ENCODE results near the gene ARID1B.

DNA sequence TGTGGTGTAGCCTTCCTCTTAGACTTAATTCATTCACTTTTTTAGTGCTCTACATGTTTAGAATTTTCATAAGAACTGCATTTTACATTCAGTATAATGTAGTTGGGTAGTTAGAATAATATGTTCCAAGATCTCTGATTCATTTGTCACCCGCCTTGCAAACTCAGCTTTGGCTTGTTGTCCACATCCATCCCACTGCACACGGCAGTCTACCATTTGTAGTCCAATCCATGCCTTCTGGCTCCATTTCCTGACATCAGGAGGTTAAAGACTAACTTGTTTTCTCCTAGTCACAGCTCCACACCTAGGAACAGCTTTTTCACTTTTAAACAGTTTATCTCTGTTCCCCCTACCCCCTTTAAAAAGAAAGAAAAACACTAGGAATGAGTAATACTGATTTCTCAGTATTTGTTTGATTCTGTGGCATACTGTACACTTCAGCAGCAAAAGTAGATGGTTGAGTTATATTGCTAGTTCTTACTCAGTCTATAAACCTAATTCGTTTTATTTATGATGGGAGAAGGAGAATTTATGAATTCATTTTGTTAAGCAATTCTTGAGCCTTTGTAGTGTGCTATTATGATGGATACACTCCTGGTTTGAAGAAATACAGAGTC is 180.9 kb downstream of the ARID1B start:
- TF ChIP-seq, protein P1, sequence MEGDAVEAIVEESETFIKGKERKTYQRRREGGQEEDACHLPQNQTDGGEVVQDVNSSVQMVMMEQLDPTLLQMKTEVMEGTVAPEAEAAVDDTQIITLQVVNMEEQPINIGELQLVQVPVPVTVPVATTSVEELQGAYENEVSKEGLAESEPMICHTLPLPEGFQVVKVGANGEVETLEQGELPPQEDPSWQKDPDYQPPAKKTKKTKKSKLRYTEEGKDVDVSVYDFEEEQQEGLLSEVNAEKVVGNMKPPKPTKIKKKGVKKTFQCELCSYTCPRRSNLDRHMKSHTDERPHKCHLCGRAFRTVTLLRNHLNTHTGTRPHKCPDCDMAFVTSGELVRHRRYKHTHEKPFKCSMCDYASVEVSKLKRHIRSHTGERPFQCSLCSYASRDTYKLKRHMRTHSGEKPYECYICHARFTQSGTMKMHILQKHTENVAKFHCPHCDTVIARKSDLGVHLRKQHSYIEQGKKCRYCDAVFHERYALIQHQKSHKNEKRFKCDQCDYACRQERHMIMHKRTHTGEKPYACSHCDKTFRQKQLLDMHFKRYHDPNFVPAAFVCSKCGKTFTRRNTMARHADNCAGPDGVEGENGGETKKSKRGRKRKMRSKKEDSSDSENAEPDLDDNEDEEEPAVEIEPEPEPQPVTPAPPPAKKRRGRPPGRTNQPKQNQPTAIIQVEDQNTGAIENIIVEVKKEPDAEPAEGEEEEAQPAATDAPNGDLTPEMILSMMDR (IDR thresholded peaks at IDR 0.05) = no peak
- TF ChIP-seq POLR2A (IDR thresholded peaks at IDR 0.05) = no peak

Measured in adrenal gland (tissue), 5 donors.